HCT116 (cell line): ENCODE data around the gene RNF130. TPM values are rescaled to one million over a fixed set of nuclear protein-coding genes. Genes with fewer than 3 reads are reported as not detected.

Source experiments
- ATAC-seq: fragments of 200-7000 bp; cut with Tn5 transposase; 2 replicates; pipeline ENCODE4 v1.9.1; 2020; ENCODE audit warnings: mild to moderate bottlenecking, moderate library complexity
- BruUV-seq: library from RNA; stranded (reverse); fragments of 400-500 nt; replicated peaks from 2 replicates; lab custom pipeline; 2021; lab: Mats Ljungman, UMichigan
- CTCF ChIA-PET: fragments of 300-600 bp; sonication (Branson Sonifier 250); formaldehyde crosslinking; loops from one replicate; lab custom pipeline; 2021; ENCODE audit warnings: antibody characterized with exemption; lab: Charles Lee
- POLR2A ChIA-PET: fragments of 300-600, 350-600 bp; sonication (Branson Sonifier 250); formaldehyde crosslinking; loops from one replicate; lab custom pipeline; 2021; ENCODE audit warnings: antibody characterized with exemption; lab: Charles Lee
- RAD21 ChIA-PET, 2 experiments: fragments of 300-600 bp; sonication (Branson Sonifier 250); formaldehyde crosslinking; loops; one replicate each; lab custom pipeline; 2023; ENCODE audit warnings: low total read pairs in 2 of 2; ENCODE audit not compliant: uncharacterized antibody in 2 of 2, unreplicated experiment in 2 of 2, low non-redundant PET in 1 of 2; lab: Charles Lee
- DNase-seq: peaks from one replicate; pipeline ENCODE4 v3.0.0-alpha.2; 2010; ENCODE audit warnings: low read depth, low spot score
- H2AFZ ChIP-seq: fragments of 200-600 bp; shearing (Covaris generic), sonication (generic); 2 replicates; pipeline ENCODE4 v1.6.1; 2017; ENCODE audit warnings: low read depth, mixed run types, mixed read lengths, antibody characterized with exemption, low read length; ENCODE audit not compliant: poor library complexity, severe bottlenecking
- H3K27ac ChIP-seq: 2 replicates; pipeline ENCODE4 v1.5.1; 2012; ENCODE audit warnings: low read depth, low read length
- H3K27me3 ChIP-seq: fragments of 200-600 bp; sonication (generic); 2 replicates; pipeline ENCODE4 v1.6.1; 2016; ENCODE audit warnings: mixed run types, low read length, mixed read lengths; ENCODE audit not compliant: insufficient read depth
- H3K36me3 ChIP-seq, 2 experiments: fragments of 200-500 bp in 1 of 2; fragments of 200-600 bp in 1 of 2; sonication (Bioruptor generic) in 1 of 2; sonication (generic) in 1 of 2; 2 replicates each; pipeline versions ENCODE4 v1.5.1 to v1.6.1; 2014 to 2016; ENCODE audit warnings: low read length in 2 of 2, inconsistent platforms in 1 of 2, mixed read lengths in 1 of 2, mixed run types in 1 of 2; ENCODE audit not compliant: insufficient read depth in 2 of 2, control insufficient read depth in 1 of 2
- H3K4me1 ChIP-seq, 2 experiments: fragments of 200-600 bp in 1 of 2; sonication (generic) in 1 of 2; 2 replicates each; pipeline versions ENCODE4 v1.5.1 to v1.6.1; 2012 to 2017; ENCODE audit warnings: low read length in 2 of 2, inconsistent platforms in 1 of 2, mild to moderate bottlenecking in 1 of 2, mixed read lengths in 1 of 2, mixed run types in 1 of 2, moderate library complexity in 1 of 2; ENCODE audit not compliant: insufficient read depth in 2 of 2, control insufficient read depth in 1 of 2
- H3K4me2 ChIP-seq: fragments of 200-600 bp; sonication (generic); 2 replicates; pipeline ENCODE4 v1.6.1; 2017; ENCODE audit warnings: mixed run types, low read length, mixed read lengths
- H3K4me3 ChIP-seq, 2 experiments: fragments of 200-600 bp in 1 of 2; sonication (generic) in 1 of 2; replicated peaks in 1 of 2; 2 replicates each; pipeline ENCODE4 v1.5.1; 2011 to 2016; ENCODE audit warnings: low read length in 2 of 2, control low read depth in 1 of 2, low read depth in 1 of 2, mild to moderate bottlenecking in 1 of 2, mixed read lengths in 1 of 2, mixed run types in 1 of 2
- H3K79me2 ChIP-seq: fragments of 200-600 bp; sonication (generic); 2 replicates; pipeline ENCODE4 v1.6.1; 2017; ENCODE audit warnings: mild to moderate bottlenecking, mixed run types, low read length, moderate library complexity, mixed read lengths; ENCODE audit not compliant: insufficient read depth
- H3K9ac ChIP-seq: fragments of 200-600 bp; sonication (generic); 2 replicates; pipeline ENCODE4 v1.6.1; 2016; ENCODE audit warnings: low read length, mixed read lengths
- H3K9me2 ChIP-seq: fragments of 200-600 bp; sonication (generic), shearing (Covaris generic); 2 replicates; pipeline ENCODE4 v1.6.1; 2017; ENCODE audit warnings: mixed run types, mild to moderate bottlenecking, moderate library complexity; ENCODE audit not compliant: insufficient read depth
- H3K9me3 ChIP-seq, 2 experiments: fragments of 200-500 bp in 1 of 2; fragments of 200-600 bp in 1 of 2; sonication (Bioruptor generic) in 1 of 2; sonication (generic) in 1 of 2; 2 replicates each; pipeline ENCODE4 v1.6.1; 2014 to 2017; ENCODE audit warnings: low read length in 2 of 2, mixed read lengths in 2 of 2, inconsistent platforms in 1 of 2, low read depth in 1 of 2, mild to moderate bottlenecking in 1 of 2, mixed run types in 1 of 2, moderate library complexity in 1 of 2; ENCODE audit not compliant: control insufficient read depth in 1 of 2, insufficient read depth in 1 of 2
- H4K20me1 ChIP-seq: fragments of 200-600 bp; sonication (generic), shearing (Covaris generic); 2 replicates; pipeline ENCODE4 v1.6.1; 2017; ENCODE audit warnings: mixed run types, mild to moderate bottlenecking, moderate library complexity; ENCODE audit not compliant: insufficient read depth
- CBX3 ChIP-seq: IDR thresholded peaks from 2 replicates; pipeline ENCODE4 v1.6.1; 2012; ENCODE audit warnings: low read depth
- CEBPB ChIP-seq: IDR thresholded peaks from 2 replicates; pipeline ENCODE4 v1.6.1; 2012; ENCODE audit warnings: low read depth
- EZH2 ChIP-seq: fragments of 200-600 bp; sonication (generic); IDR thresholded peaks from 2 replicates; pipeline ENCODE4 v1.6.1; 2017; ENCODE audit warnings: antibody characterized with exemption, mixed run types
- FOSL1 ChIP-seq: IDR thresholded peaks from 2 replicates; pipeline ENCODE4 v1.6.1; 2012; ENCODE audit warnings: low read depth
- JUND ChIP-seq: IDR thresholded peaks from 2 replicates; pipeline ENCODE4 v1.6.1; 2012
- SIN3A ChIP-seq: IDR thresholded peaks from 2 replicates; pipeline ENCODE4 v1.6.1; 2012; ENCODE audit warnings: low read depth
- SP1 ChIP-seq: IDR thresholded peaks from 2 replicates; pipeline ENCODE4 v1.6.1; 2012; ENCODE audit warnings: low read depth
- SRF ChIP-seq: IDR thresholded peaks from 2 replicates; pipeline ENCODE4 v1.6.1; 2012; ENCODE audit warnings: low read depth
- TCF7L2 ChIP-seq: IDR thresholded peaks from 2 replicates; pipeline ENCODE4 v1.7.0; 2011; ENCODE audit warnings: borderline replicate concordance, inconsistent platforms; ENCODE audit not compliant: insufficient read depth, insufficient read length; ENCODE audit errors: extremely low read depth
- YY1 ChIP-seq: IDR thresholded peaks from 2 replicates; pipeline ENCODE4 v1.6.1; 2011; ENCODE audit warnings: low read length, low read depth, moderate library complexity, mild to moderate bottlenecking; ENCODE audit not compliant: insufficient replicate concordance; ENCODE audit errors: extremely low read depth
- intact Hi-C: fragments of 100-400 bp; cut with micrococcal nuclease; formaldehyde crosslinking; loops from 2 replicates; pipeline ENCODE4 v1.10.0; 2022
- total RNA-seq: library from RNA; stranded (reverse); gene quantifications from one replicate; pipeline ENCODE4 v1.2.1, GENCODE V29; 2021; ENCODE audit not compliant: unreplicated experiment
- TF ChIP-seq, protein P1 (sequence below): IDR thresholded peaks from 2 replicates; pipeline ENCODE4 v1.6.1; 2012
- TF ChIP-seq, protein P2 (sequence below): IDR thresholded peaks from 2 replicates; pipeline ENCODE4 v1.6.1; 2011; ENCODE audit warnings: mild to moderate bottlenecking, low read length, moderate library complexity; ENCODE audit not compliant: insufficient replicate concordance; ENCODE audit errors: extremely low read depth
- TF ChIP-seq, protein P3 (sequence below): IDR thresholded peaks from 2 replicates; pipeline ENCODE4 v1.6.1; 2012; ENCODE audit warnings: low read depth
- TF ChIP-seq, protein P4 (sequence below): IDR thresholded peaks from 2 replicates; pipeline ENCODE4 v1.6.1; 2012

Gene RNF130
- total RNA-seq, 1 experiment from 2014 or later, result 34.9 TPM

DNA sequence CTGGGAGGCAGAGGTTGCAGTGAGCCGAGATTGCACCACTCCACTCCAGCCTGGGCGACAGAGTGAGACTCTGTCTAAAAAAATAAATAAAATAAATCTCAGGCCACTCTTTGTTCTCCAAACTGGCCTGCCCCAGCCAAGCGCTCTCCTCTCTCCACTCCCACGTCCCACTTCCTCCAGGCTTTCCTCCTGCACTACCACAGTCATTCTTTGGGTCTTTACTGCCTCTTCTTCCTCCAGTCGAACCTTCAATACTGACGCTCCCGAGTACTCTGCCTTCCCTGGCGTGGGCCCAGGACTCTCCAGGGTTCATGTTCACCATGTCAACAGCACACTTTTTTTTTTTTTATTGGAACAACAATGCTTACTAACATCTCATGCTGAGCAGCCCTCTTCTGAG lies 23.9 kb downstream of the RNF130 start:
- POLR2A ChIA-PET, result no interaction called here
- TF ChIP-seq, protein P1, sequence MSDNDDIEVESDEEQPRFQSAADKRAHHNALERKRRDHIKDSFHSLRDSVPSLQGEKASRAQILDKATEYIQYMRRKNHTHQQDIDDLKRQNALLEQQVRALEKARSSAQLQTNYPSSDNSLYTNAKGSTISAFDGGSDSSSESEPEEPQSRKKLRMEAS, result no peak
- TF ChIP-seq FOSL1 (no peak), SIN3A (no peak), TCF7L2 (no peak), JUND (no peak), EZH2 (no peak), SP1 (no peak), YY1 (no peak), CEBPB (no peak), SRF (no peak), CBX3 (no peak)
- TF ChIP-seq, protein P2, sequence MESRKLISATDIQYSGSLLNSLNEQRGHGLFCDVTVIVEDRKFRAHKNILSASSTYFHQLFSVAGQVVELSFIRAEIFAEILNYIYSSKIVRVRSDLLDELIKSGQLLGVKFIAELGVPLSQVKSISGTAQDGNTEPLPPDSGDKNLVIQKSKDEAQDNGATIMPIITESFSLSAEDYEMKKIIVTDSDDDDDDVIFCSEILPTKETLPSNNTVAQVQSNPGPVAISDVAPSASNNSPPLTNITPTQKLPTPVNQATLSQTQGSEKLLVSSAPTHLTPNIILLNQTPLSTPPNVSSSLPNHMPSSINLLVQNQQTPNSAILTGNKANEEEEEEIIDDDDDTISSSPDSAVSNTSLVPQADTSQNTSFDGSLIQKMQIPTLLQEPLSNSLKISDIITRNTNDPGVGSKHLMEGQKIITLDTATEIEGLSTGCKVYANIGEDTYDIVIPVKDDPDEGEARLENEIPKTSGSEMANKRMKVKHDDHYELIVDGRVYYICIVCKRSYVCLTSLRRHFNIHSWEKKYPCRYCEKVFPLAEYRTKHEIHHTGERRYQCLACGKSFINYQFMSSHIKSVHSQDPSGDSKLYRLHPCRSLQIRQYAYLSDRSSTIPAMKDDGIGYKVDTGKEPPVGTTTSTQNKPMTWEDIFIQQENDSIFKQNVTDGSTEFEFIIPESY, result no peak
- TF ChIP-seq, protein P3, sequence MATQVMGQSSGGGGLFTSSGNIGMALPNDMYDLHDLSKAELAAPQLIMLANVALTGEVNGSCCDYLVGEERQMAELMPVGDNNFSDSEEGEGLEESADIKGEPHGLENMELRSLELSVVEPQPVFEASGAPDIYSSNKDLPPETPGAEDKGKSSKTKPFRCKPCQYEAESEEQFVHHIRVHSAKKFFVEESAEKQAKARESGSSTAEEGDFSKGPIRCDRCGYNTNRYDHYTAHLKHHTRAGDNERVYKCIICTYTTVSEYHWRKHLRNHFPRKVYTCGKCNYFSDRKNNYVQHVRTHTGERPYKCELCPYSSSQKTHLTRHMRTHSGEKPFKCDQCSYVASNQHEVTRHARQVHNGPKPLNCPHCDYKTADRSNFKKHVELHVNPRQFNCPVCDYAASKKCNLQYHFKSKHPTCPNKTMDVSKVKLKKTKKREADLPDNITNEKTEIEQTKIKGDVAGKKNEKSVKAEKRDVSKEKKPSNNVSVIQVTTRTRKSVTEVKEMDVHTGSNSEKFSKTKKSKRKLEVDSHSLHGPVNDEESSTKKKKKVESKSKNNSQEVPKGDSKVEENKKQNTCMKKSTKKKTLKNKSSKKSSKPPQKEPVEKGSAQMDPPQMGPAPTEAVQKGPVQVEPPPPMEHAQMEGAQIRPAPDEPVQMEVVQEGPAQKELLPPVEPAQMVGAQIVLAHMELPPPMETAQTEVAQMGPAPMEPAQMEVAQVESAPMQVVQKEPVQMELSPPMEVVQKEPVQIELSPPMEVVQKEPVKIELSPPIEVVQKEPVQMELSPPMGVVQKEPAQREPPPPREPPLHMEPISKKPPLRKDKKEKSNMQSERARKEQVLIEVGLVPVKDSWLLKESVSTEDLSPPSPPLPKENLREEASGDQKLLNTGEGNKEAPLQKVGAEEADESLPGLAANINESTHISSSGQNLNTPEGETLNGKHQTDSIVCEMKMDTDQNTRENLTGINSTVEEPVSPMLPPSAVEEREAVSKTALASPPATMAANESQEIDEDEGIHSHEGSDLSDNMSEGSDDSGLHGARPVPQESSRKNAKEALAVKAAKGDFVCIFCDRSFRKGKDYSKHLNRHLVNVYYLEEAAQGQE, result no peak
- TF ChIP-seq, protein P4, sequence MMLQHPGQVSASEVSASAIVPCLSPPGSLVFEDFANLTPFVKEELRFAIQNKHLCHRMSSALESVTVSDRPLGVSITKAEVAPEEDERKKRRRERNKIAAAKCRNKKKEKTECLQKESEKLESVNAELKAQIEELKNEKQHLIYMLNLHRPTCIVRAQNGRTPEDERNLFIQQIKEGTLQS, result no peak

More for the DNA sequence above, 23.9 kb downstream of the RNF130 start:
- no peaks in the 10 kb centered on the region for H4K20me1 ChIP-seq
- H3K4me2 ChIP-seq, result no peak overlapping the region
- BruUV-seq, result no TSS peak
- intact Hi-C loops, result no loop called here
- H3K27me3 ChIP-seq, result no peaks in the 10 kb centered on the region
- CTCF ChIA-PET, result no interaction called here
- H3K79me2 ChIP-seq, result peaks cover 3% of the 10 kb centered on the region; the same call in 1 of the 2 replicates
- no peak overlapping the region for H3K9ac ChIP-seq
- H3K4me1 ChIP-seq, result no peaks in the 10 kb centered on the region
- ATAC-seq (no peak), DNase-seq (no peak)
- H3K9me3 ChIP-seq, result no peaks in the 10 kb centered on the region
- RAD21 ChIA-PET, result no interaction called here
- no peaks in the 10 kb centered on the region for H3K9me2 ChIP-seq
- H3K27ac ChIP-seq, result no peak overlapping the region
- no peaks in the 10 kb centered on the region for H3K36me3 ChIP-seq
- H2AFZ ChIP-seq, result no peak overlapping the region
- H3K4me3 ChIP-seq, result no peak overlapping the region
